SK-MEL-5 (cell line): ENCODE results near the gene DDX23. TPM values are rescaled to one million over a fixed set of nuclear protein-coding genes. Genes with fewer than 3 reads are reported as not detected.
"Not testable (repeated sequence)": the region's sequence is repeated elsewhere in the genome, so short reads cannot be mapped to it uniquely, and the experiment has no call there.

Experiments used
- DNase-seq: peaks from one replicate; pipeline ENCODE4 v3.0.0-alpha.2; 2016; ENCODE audit warnings: low read depth, low spot score
- in situ Hi-C: cut with HindIII; loops from 2 replicates; pipeline ENCODE4 v1.10.0; 2016; ENCODE audit warnings: low sequenced_read_pairs, high pct_unique_total_duplicates, low pct_unique_long_range_greater_than_20kb
- polyA plus RNA-seq, 2 experiments: library from polyadenylated mRNA; depleted of rRNA; stranded (reverse); fragments of >200 nt; gene quantifications; 2 replicates each; pipeline ENCODE4 v1.2.3, GENCODE V29; 2015
- total RNA-seq: library from RNA; depleted of rRNA; stranded (reverse); fragments of >200 nt; shearing (Covaris generic); gene quantifications from 2 replicates; pipeline ENCODE4 v1.2.3, GENCODE V29; 2014; rRNA removed

The DDX23 gene
- 86.4 and 86.9 TPM in 2 replicates for total RNA-seq
- 64.1 and 65.4 TPM in 2 replicates for polyA plus RNA-seq (2015; cell fraction: cytosol; rRNA removed)
- polyA plus RNA-seq (2015; cell fraction: nucleus; rRNA removed), result 221 and 256 TPM in 2 replicates

DNA sequence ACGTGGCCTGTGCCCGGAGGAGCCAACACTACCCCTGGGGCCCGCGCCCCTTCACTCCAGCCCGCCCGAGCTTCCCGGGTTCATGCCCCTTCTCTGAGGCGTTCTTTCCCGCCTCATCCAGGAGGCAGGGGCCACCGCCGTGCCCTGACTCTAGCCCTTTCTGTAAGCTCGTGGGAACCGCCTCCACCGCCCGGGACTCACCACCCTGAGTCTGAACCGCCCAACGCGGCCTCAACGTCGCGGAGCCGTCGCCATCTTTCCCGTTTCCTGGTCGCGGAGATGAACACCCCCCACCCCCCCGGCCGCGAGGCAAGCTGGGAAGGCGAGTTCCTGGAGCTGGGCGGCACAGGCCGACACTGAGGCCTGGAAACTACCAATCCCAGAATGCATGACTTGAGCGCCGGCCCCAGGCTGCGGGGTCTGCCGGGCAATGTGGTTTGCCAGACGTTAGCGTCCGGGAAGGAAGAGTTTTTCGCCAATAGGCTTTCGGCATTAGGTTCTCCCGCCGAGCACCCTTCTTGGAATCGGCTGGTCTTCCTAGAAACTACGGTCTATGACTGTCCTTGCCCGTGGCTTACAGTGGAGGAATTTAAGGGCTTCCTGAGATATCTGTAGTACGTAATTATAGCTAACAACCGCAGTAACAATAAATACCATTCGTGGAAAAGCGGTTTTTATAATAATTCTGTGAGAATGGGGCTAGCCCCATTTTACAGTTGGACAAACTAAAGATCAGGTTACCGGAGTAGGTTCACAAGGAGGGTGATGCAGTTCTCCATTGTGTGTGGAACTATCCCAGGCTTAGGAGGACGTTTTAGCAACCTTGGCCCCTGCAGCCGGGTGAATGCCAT lies at the start of gene DDX23:
DDX23 (minus strand) TSS at position 281 of the 851 bp plus-strand sequence. CDS start 6,381 bp downstream, outside the sequence.
- in situ Hi-C loops, result no loop called here
- peak; percentile 99 for DNase-seq

DNA sequence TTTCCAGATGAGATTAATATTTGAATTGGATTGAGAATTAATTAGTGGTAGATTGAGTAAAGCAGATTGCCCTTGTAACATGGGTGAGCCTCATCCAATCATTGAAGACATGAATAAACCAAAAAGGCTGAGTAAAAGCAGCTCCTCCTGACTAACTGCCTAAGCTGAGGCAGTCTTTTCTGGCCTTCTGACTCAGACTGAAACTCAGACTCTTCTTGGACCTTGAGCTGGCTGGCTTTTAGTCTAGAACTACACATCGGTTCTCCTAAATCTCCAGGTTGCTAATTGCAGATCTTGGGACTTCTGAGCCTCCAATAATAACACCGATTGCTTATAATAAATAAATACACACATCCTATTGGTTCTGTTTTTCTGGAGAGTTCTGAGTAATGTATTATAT lies 49.3 kb upstream of the DDX23 start:
- in situ Hi-C loops, result no loop called here
- no peak for DNase-seq

DNA sequence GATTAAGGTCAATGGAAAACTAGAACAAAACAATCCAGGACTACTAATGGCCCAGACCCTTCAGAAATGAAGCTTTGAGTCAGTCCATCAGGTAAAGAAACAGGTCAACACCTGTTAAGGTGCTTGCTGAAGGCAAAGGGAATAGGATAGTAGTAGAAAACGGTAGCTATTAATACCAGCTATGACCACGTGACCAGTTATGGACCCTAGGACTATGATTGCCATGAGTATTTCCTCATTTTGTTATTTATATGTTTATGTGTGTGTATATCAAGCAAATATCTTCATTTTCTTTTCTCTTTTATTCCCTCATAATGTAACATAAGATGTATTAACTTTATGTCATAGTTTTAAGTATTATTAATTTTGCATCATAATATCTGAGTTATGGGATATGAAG lies 47.7 kb upstream of the DDX23 start:
- in situ Hi-C loops, result no loop called here
- no peak for DNase-seq

DNA sequence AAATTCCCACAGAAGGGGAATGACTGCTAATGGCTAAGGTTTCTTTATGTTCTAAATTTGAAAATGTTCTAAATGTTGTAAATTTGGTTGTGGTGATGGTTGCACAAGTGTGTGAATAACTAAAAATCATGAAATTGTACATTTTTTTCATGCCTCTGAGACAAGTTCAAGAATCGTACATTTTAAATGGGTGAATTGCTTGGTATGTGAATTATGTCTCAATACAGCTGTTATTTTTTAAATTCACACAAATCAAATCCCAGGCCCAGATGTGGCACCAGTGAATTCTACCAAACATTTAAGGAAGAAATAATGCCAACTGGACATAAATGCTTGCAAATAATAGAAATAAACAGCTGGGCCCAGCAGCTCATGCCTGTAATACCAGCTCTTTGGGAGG lies 42.3 kb upstream of the DDX23 start:
- no peak for DNase-seq
- in situ Hi-C loops, result no loop called here

DNA sequence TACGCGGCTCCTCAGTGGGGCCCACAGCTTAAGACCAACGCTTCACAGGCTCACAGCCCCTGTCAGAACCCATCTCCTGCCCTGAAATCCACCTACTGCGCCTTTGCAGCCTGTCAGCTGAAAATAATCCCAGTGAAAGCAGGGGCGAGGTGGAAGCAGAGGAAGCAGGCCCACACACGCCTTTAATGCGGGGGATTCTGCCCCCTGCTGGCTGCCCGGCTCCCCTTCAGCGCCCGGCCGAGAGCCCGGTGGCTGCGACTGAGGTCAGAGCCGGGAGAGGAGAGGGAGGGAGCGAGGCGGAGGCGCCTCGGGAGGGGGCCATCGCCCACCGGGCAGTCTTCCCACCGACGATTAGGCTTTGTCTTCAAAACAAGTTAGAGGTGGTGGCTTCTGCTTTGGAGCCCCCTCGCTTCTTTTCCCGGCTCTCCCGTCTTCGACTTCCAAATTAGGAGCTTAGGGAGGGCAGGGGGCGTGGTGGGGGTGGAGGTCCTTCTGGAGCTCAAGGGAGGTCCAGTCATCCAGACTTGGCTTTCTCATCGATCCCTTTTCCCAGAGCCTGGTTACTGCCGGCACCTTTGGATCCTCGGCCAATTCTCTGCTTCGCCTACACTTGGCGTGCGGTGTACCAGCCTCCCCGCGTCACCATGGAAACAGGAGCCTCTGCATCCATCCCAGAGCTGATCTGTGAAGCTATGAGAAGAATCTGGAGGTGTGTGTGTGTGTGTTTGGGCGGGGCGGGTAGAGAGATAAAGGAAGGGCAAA lies 38.9 kb upstream of the DDX23 start:
- in situ Hi-C loops, result no loop called here
- peak; percentile 80 for DNase-seq

DNA sequence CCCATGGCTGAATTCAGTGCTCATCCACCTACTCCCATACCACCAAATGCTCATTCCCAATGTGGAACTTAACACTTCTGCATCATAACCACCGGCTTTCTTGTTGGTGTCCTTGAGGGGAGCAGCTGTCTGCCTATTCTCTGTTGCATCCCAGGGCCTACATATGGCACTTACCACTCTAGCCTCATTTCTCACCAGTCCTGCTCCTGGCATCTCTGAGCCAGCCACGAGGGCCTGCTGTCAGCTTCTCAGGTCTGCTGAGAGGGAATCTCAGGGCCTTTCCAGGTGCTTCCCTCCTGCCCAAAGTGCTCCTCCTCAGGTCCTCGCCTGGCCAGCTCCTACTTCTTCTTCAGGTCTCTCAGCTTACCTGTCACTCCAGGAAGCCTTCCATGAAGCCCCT lies 37.7 kb upstream of the DDX23 start:
- in situ Hi-C loops, result no loop called here
- no peak for DNase-seq

DNA sequence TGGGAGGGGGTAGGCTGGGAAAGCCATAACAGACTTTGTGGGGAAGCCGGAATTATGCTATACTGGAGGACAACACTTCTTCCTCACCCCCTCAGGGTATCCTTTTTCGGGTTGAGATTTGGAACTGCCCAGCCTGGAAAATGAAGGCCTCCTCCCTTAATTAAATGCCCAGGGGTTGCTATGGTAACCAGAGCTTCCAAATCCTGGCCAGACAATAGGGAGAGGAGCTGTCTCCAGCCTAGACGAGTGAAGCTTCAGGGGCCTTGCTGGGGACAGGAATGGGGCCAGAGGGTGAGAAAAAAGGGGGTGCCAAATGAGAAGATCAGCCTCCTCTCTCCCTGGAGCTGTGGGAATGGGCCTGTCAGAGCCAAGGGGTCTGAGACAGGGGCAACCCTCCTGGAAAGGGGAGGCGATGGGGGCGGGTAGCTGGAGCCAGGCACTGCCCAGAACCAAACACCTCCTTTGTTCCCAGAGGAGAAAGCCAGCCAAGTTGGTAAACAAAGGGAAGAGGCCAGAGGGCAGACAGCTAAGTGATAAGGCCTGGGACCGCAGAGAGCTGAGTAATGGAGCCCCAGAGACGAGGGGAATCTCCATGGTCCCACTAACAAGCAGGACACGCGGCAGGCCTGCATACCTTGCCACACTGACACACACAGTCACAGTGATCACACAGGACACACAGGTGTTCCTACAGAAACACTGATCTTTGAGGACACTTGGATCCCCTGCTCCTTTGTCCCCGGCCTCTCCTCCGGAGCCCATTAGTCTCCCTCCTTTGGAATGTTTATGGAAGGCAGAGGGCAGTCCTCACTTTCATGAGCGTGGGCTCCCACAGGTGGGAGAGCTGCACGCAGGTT lies 31.6 kb upstream of the DDX23 start:
- in situ Hi-C loops, result no loop called here
- DNase-seq, result no peak

DNA sequence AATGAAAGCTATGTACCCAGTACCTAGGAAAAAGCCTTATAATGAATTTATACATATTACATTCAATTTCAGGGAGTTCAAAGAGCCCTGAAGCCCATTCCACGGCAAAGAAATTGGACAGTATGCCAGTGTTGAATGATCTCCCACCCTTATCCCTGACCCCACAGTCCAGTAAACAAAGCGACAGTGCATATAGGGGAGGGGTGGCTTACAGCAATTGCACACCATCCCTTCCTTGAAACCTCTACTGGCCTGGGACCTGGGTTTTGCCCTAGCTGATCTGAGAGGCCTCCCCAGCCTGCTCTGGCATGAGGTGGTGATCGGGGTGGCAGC lies 31.0 kb upstream of the DDX23 start:
- in situ Hi-C loops, result no loop called here

DNA sequence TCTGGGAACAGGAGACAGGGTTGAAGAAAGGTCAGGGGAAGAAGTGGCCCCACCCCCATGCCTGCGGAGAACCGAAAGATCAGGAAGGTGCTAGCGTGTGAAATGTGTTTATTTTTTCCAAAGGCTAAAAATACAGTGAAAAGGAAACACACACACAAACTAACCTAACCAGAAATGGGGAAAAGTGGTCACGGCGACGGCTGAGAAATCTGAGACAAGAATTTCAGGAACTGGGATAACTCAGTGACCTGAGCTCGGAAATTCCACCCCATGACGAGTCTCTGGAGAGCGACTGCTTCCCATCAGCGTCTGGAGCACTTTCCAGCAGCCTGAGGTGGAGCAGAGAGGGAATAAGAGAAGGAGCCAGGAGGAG lies 30.3 kb upstream of the DDX23 start:
- in situ Hi-C loops, result no loop called here
- no peak for DNase-seq

More for the DNA sequence above, 31.0 kb upstream of the DDX23 start:
- DNase-seq, result no peak

DNA sequence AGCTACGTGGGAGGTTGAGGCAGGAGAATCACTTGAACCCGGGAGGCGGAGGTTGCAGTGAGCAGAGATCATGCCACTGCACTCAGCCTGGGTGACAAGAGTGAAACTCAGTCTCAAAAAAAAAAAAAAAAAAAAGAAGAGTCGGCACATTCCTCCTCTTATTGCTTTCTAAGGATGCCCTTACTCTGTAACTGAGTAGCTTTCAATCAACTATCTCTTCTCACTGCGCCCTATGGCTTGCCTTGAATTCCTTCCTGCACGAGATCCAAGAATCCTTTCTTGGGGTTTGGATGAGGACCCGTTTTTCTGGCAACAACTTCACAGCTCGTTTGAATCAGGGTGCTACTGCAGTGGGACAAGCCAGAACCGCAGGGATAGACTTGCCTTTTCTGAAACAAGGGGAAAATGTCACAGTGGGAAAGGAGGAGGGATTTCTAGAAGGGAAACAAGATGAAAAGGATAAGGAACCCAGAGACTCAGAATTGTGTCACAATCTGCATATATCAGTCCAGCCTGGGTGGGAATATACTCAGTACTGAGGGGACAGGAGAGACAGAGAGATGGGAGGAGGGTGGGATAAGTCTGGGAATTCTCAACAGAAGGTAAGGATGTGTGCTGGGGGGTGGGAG lies 29.8 kb upstream of the DDX23 start:
- in situ Hi-C loops, result no loop called here
- DNase-seq, result no peak

DNA sequence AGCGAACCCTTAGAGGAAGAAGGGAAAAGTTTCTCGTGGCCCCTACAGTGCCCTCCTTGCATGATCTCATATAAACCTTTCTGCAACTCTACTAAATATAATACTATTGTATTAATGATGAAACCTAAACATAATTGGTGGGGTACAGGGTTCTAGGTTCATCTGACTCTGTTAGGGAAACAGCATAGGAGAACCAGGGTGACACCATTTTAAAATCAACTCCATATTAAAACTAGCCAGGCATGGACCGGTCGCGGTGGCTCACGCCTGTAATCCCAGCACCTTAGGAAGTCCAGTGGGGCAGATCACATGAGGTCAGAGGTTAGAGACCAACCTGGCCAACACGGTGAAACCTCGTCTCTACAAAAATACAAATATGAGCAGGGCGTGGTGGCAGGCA lies 28.7 kb upstream of the DDX23 start:
- no peak for DNase-seq
- in situ Hi-C loops, result no loop called here

DNA sequence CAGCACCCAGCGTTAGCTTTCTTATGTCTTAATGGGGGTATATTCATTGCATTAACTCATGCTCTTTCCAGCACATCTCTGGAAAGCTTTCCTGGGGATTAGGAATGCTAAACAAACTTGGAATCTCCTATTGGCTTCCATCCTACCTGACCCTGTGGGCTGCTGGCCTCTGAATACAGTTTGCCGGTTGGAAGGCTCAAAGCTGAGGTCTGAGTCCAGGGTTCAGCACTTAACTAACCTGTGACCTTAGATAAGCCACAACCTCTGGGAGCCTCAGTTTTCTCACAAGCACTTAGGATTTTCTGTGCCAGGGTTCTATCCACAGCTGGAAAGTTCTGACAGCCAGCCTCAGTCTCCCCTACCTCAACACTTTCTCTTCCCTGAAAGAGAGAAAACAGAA lies 26.6 kb upstream of the DDX23 start:
- in situ Hi-C loops, result no loop called here
- no peak for DNase-seq

DNA sequence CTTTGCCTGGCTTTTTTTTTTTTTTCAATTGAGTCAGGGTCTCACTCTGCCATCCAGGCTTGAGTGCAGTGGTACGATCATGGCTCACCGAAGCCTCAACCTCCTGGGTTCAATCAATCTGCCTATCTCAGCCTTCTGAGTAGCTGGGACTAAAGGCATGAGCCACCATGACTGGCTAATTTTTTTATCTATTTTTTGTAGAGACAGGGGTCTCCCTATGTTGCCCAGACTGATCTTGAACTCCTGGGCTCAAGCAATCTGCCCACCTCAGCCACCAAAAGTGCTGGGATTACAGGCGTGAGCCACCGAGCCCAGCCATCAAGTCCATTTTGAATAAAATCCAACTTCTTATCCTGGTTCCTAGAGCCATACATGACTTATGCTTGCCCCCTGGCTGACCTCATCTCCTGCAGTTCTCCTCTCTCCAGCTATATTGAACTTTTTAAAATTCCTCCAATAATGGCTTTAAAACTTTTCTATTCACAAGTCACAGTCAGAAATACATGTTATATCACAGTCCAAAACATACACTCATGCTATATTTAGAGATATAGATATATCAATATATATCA lies 24.1 kb upstream of the DDX23 start:
- no peak for DNase-seq
- in situ Hi-C loops, result no loop called here

DNA sequence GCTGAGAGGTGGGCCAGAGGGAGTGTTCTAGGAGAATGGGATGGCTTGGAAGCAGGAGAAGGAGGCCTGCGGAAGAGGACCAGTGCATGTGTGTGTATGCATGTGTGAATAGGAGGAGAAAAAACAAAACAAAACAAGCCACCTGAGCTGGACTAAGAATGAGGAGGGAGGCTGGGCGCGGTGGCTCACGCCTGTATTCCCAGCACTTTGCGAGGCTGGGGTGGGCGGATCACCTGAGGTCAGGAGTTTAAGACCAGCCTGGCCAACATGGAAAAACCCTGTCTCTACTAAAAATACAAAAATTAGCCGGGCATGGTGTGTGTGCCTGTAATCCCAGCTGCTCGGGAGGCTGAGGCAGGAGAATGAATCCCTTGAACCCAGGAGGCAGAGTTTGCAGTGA lies 21.6 kb upstream of the DDX23 start:
- in situ Hi-C loops, DNase-seq: not testable (repeated sequence)

DNA sequence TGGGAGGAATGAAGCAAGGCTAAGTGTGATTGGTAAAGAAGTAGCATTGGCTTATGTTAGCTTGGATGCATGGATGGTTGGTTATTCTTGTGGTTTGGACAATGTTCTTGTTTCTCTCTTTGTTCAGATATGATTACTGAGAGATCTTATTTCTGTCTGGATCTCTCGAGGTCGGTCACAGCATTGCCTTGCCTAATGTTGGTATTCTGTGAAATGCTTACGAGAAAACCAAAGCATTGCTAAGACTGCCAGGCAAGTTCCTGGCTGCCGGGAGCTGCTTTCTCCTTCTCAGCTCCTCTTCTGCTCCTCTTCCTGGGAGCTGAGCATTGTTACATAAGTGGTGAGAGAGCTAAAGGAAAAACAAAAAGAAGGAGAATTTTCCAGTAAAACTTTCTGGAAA lies 21.1 kb upstream of the DDX23 start:
- in situ Hi-C loops, result no loop called here
- no peak for DNase-seq

DNA sequence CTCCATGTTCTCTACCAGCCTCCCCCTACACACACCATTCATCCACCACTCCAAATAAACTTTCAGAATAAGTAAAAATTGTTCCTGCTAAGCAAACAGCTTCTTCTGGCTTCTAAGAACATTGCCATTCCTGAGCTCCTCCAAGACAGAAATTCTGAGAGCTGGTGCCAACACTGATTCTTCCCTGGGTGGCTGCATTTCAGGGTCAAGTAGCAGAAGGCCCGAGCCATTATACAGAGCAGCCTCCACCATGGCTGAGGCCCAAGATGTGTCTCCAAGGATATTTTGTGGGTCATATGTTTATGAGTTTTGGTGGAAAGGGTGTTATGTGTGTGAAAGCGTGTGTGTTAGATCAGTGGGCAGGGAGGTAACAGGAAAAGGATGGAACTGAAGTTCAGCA lies 17.2 kb upstream of the DDX23 start:
- in situ Hi-C loops, result no loop called here
- no peak for DNase-seq

DNA sequence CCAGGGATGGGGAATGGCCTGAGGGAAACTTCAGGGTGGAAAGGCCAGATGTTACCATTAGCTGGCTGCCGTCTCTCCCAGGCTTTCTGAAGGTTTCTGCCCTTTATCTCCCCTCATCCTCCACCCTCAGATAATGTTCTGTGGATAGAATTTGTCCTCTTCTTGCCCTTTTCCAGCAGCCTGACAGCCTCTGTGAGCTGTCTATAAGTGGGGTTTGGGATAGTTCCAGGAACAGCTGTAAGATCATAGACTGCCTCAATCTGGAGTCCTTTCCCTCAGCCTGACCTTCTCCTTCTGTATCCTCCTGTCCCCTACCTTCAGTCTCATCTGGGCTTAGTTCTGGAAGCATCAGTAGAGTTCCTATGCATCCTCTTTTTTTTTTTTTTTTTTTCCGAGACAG lies 16.5 kb upstream of the DDX23 start:
- in situ Hi-C loops, result no loop called here
- DNase-seq, result no peak
